H1 (cell line): ENCODE measurements around the gene SLC24A3.

ENCODE experiments used
- CTCF ChIP-seq, 3 experiments: IDR thresholded peaks; 1 replicate in 2 of 3; 2 replicates in 1 of 3; pipeline versions ENCODE4 v1.5.1 to v1.6.1; 2011; ENCODE audit warnings: low read length in 3 of 3, mild to moderate bottlenecking in 3 of 3, inconsistent platforms in 2 of 3, low read depth in 1 of 3, moderate library complexity in 1 of 3; ENCODE audit not compliant: insufficient read depth in 1 of 3; ENCODE audit errors: control extremely low read depth in 1 of 3
- E2F6 ChIP-seq: IDR thresholded peaks from 2 replicates; pipeline ENCODE4 v1.6.1; 2012; ENCODE audit warnings: inconsistent platforms
- EZH2 ChIP-seq: fragments of 200-600 bp; sonication (generic); IDR thresholded peaks from 2 replicates; pipeline ENCODE4 v1.7.1; 2012; ENCODE audit warnings: low read depth, mild to moderate bottlenecking, moderate library complexity, low read length, inconsistent platforms; ENCODE audit not compliant: severe bottlenecking
- PHF8 ChIP-seq: fragments of 200-600 bp; sonication (generic); conservative IDR thresholded peaks from 2 replicates; pipeline ENCODE4 v1.7.1; 2012; ENCODE audit warnings: low read depth, mild to moderate bottlenecking, inconsistent platforms, low read length, moderate library complexity

GRCh38 chr20:19683822-19684221, 471.4 kb downstream of the SLC24A3 start:
- TF ChIP-seq E2F6 (no peak), CTCF (IDR thresholded peaks at IDR 0.05; ENCODE audit: control extremely low read depth in 1 of 3, insufficient read depth in 1 of 3, low read depth in 1 of 3, low read length in 3 of 3) (no peak), EZH2 (no peak), PHF8 (no peak)
